ENCODE measurements around the gene NAPSA.

DNA sequence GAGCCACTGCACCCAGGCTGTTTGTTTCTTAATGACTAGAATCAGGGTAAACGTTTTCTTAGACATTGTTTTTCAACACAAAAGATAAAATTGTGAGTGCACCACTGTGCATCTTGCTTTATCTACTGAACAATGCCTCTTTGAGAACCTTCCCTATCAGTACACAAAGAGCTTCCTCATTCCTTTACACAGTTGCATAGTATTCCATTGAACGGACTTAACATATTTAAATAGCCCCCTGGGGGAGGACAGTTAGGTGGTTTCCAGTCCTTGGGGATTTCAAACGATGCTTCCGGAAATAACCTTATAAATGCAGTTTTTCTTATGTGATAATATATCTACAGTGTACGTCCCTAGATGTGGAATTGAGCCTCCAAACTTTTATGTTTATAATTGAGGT is 27.3 kb upstream of the NAPSA start:
- TF ChIP-seq CTCF (IDR thresholded peaks at IDR 0.05) (no peak), POLR2A (IDR thresholded peaks at IDR 0.05) (no peak), POLR2AphosphoS5 (IDR thresholded peaks at IDR 0.05) (no peak)

Measured in suprapubic skin (tissue), 4 donors.